Activated CD4-positive, alpha-beta T cell treated with anti-CD3 and anti-CD28 coated beads for 1 hour (primary cell): ENCODE measurements around the gene GPM6B.

Source experiments
- DNase-seq: peaks from one replicate; pipeline ENCODE4 v3.0.0-alpha.2; 2020

GPM6B gene

DNA sequence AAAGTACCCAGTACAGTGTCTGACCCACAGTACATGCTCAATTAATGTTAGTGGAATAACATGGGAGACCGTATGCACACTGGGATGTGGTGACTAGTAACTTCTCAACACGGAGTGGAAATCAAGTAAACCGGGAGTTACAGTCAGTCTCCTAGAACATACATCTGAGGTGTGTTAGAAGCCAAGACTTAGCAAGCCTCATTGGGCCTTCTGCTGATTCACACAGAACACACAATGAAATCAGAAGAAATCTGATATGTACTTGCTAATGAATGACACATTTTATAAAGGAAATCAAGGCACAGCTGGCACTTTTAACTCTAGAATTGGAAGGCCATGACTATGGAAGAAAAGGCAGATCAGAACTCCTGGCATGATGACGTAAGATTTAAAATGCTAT lies 95.5 kb downstream of the GPM6B start:
- DNase-seq = no peak
